Loucy (cell line): ENCODE data around the gene ESRRA.

Source experiments
- CTCF ChIP-seq: fragments of 200-600 bp; sonication (generic); conservative IDR thresholded peaks from 2 replicates; pipeline ENCODE4 v1.5.1; 2014; ENCODE audit warnings: mild to moderate bottlenecking, antibody characterized with exemption, low read length
- EZH2phosphoT487 ChIP-seq: fragments of 200-600 bp; IDR thresholded peaks from 2 replicates; pipeline ENCODE4 v1.6.1; 2018; ENCODE audit warnings: antibody characterized with exemption, mild to moderate bottlenecking, moderate library complexity, borderline replicate concordance

GRCh38 chr11:64278576-64279190 lies 26.6 kb upstream of the ESRRA start:
- TF ChIP-seq CTCF = no peak
- TF ChIP-seq EZH2phosphoT487 = no peak
